Endodermal cell (in vitro differentiated cells): ENCODE data around the gene EXOC6. TPM values are rescaled to one million over a fixed set of nuclear protein-coding genes. Genes with fewer than 3 reads are reported as not detected.
A peak's percentile ranks its signal among the peaks of the same experiment; 100 is the strongest.

ENCODE experiments used
- DNase-seq: peaks from one replicate; pipeline ENCODE4 v3.0.0-alpha.2; 2017
- H3K27ac ChIP-seq: 2 replicates; pipeline ENCODE4 v1.5.1; 2013; ENCODE audit warnings: mild to moderate bottlenecking, low read depth, low read length, moderate library complexity
- H3K27me3 ChIP-seq: 2 replicates; pipeline ENCODE4 v1.6.1; 2013; ENCODE audit warnings: mild to moderate bottlenecking, low read length, moderate library complexity; ENCODE audit not compliant: insufficient read depth, control insufficient read depth, poor library complexity, severe bottlenecking
- H3K36me3 ChIP-seq: 2 replicates; pipeline ENCODE4 v1.7.0; 2013; ENCODE audit warnings: mild to moderate bottlenecking, low read length, moderate library complexity; ENCODE audit not compliant: control insufficient read depth, insufficient read depth
- H3K4me1 ChIP-seq: one replicate; pipeline ENCODE4 v1.7.0; 2013; ENCODE audit warnings: low read length; ENCODE audit not compliant: control insufficient read depth, insufficient read depth
- H3K4me3 ChIP-seq: 2 replicates; pipeline ENCODE4 v1.5.1; 2013; ENCODE audit warnings: mild to moderate bottlenecking, low read length, moderate library complexity
- H3K9ac ChIP-seq: 2 replicates; pipeline ENCODE4 v1.6.1; 2013; ENCODE audit warnings: mild to moderate bottlenecking, low read length, moderate library complexity; ENCODE audit not compliant: poor library complexity, severe bottlenecking; ENCODE audit errors: extremely low read depth
- H3K9me3 ChIP-seq: 2 replicates; pipeline ENCODE4 v1.6.1; 2013; ENCODE audit warnings: mild to moderate bottlenecking, low read length, moderate library complexity; ENCODE audit not compliant: control insufficient read depth
- H3K27ac Mint-ChIP-seq: 2 replicates; pipeline ENCODE4 v1.8.0; 2020; ENCODE audit warnings: mixed read lengths
- H3K27me3 Mint-ChIP-seq: 2 replicates; pipeline ENCODE4 v1.8.0; 2021; ENCODE audit warnings: mild to moderate bottlenecking, mixed read lengths; ENCODE audit not compliant: insufficient read depth
- H3K36me3 Mint-ChIP-seq: 2 replicates; pipeline ENCODE4 v1.8.0; 2020; ENCODE audit warnings: low read depth, mixed read lengths
- H3K4me1 Mint-ChIP-seq: 2 replicates; pipeline ENCODE4 v1.8.0; 2020; ENCODE audit warnings: mixed read lengths
- H3K4me3 Mint-ChIP-seq: 2 replicates; pipeline ENCODE4 v1.8.0; 2020; ENCODE audit warnings: mild to moderate bottlenecking, moderate library complexity, mixed read lengths
- H3K9me3 Mint-ChIP-seq: 2 replicates; pipeline ENCODE4 v1.8.0; 2020; ENCODE audit warnings: mild to moderate bottlenecking, mixed read lengths
- CTCF ChIP-seq: fragments of 200-600 bp; sonication (generic); conservative IDR thresholded peaks from 2 replicates; pipeline ENCODE4 v1.5.0; 2021; ENCODE audit warnings: antibody characterized with exemption, mild to moderate bottlenecking
- WGBS, 2 experiments: methylation state at CpG; one replicate each; pipeline versions ENCODE4 v1.1.5 to v1.1.7; 2013; ENCODE audit warnings: missing lambda C conversion rate in 2 of 2, mixed read lengths in 1 of 2; ENCODE audit not compliant: insufficient coverage in 1 of 2, insufficient read length in 1 of 2; 5-methylcytosine and 5-hydroxymethylcytosine counted together
- total RNA-seq, 2 donors: library from RNA; stranded (reverse); fragmentation: NEBNext Ultra II Directional in 1 of 2; extraction: Animal tissue kit (Norgen Biotek cat#: 25700) in 1 of 2; gene quantifications; 2 replicates in 1 of 2; 3 replicates in 1 of 2; pipeline ENCODE4 v1.2.1, GENCODE V29; 2021

Gene EXOC6
- total RNA-seq, 2 donors from 2014 or later: 12.1 to 21.3 TPM

GRCh38 chr10:93072225-93072712 is 223.9 kb downstream of the EXOC6 start:
- H3K9me3 ChIP-seq: no peaks in the 10 kb centered on the region
- peaks cover 31% of the 10 kb centered on the region for H3K36me3 ChIP-seq
- peaks cover 30% of the 10 kb centered on the region for H3K4me1 Mint-ChIP-seq
- peaks cover 41% of the 10 kb centered on the region for H3K27me3 ChIP-seq
- no peak overlapping the region for H3K27ac ChIP-seq
- H3K27me3 Mint-ChIP-seq: peaks cover 78% of the 10 kb centered on the region
- DNase-seq: peak; percentile 80
- no peak for TF ChIP-seq CTCF
- peak overlapping the region; percentile 93 for H3K4me3 ChIP-seq
- peaks cover 30% of the 10 kb centered on the region for H3K36me3 Mint-ChIP-seq
- peak overlapping the region; percentile 99 for H3K4me3 Mint-ChIP-seq
- peak overlapping the region; percentile 98 for H3K9ac ChIP-seq
- 2% methylated on average over 19 to 27 of the region's 27 CpGs for WGBS, 2 experiments
- peaks cover 3% of the 10 kb centered on the region for H3K4me1 ChIP-seq
- peaks cover 2% of the 10 kb centered on the region for H3K9me3 Mint-ChIP-seq
- peak overlapping the region; percentile 90 for H3K27ac Mint-ChIP-seq

GRCh38 chr10:93072713-93073538 is 224.6 kb downstream of the EXOC6 start:
- no peak overlapping the region for H3K27ac ChIP-seq
- no peak for TF ChIP-seq CTCF
- Mint-ChIP-seq H3K9me3 (peaks cover 2% of the 10 kb centered on the region), H3K4me3 (peak overlapping the region; percentile 99), H3K27me3 (peaks cover 71% of the 10 kb centered on the region), H3K27ac (peak overlapping the region; percentile 90), H3K36me3 (peaks cover 36% of the 10 kb centered on the region), H3K4me1 (peaks cover 29% of the 10 kb centered on the region)
- H3K27me3 ChIP-seq: peaks cover 34% of the 10 kb centered on the region
- peak overlapping the region; percentile 93 for H3K4me3 ChIP-seq
- peaks cover 37% of the 10 kb centered on the region for H3K36me3 ChIP-seq
- no peaks in the 10 kb centered on the region for H3K9me3 ChIP-seq
- WGBS, 2 experiments: 2 to 3% methylated on average over 28 to 34 of the region's 34 CpGs
- peak; percentile 76 for DNase-seq
- peak overlapping the region; percentile 98 for H3K9ac ChIP-seq
- peaks cover 3% of the 10 kb centered on the region for H3K4me1 ChIP-seq

- WGBS, 2 experiments: 0 to 1% methylated on average over 34 to 52 of the region's 52 CpGs
- Histone ChIP-seq H3K27me3 (peaks cover 27% of the 10 kb centered on the region), H3K27ac (peak within 1 kb of the TSS; percentile 18), H3K36me3 (peaks cover 43% of the 10 kb centered on the region), H3K4me1 (peaks cover 3% of the 10 kb centered on the region), H3K4me3 (peak within 1 kb of the TSS; percentile 93), H3K9ac (peak within 1 kb of the TSS; percentile 98), H3K9me3 (no peaks in the 10 kb centered on the region)
- Mint-ChIP-seq H3K27me3 (peaks cover 64% of the 10 kb centered on the region), H3K27ac (peak within 1 kb of the TSS; percentile 90), H3K36me3 (peaks cover 36% of the 10 kb centered on the region), H3K4me1 (peaks cover 23% of the 10 kb centered on the region), H3K4me3 (peak within 1 kb of the TSS; percentile 99), H3K9me3 (peaks cover 2% of the 10 kb centered on the region)
- DNase-seq: peak; percentile 93
- no peak for TF ChIP-seq CTCF
Measured at GRCh38 chr10:93073539-93074146, 225.3 kb downstream of the EXOC6 start, which contains the start of gene CYP26A1. Gene CYP26A1, plus strand, starts transcription at chr10:93073893. Its CDS starts 42 bp downstream, at chr10:93073935.
